Cardiac fibroblast (primary cell): ENCODE results near the gene PTPRT.
"Not testable (repeated sequence)": the region's sequence is repeated elsewhere in the genome, so short reads cannot be mapped to it uniquely, and the experiment has no call there.

ENCODE experiments used
- DNase-seq, 2 donors: peaks; one replicate each; pipeline versions ENCODE4 v3.0.0 to v3.0.0-alpha.2; 2010; ENCODE audit warnings: low read depth in 2 of 2
- H3K4me3 ChIP-seq, 2 donors: replicated peaks in 1 of 2; 1 replicate in 1 of 2; 2 replicates in 1 of 2; pipeline ENCODE4 v1.5.1; 2011; ENCODE audit warnings: low read depth in 2 of 2, low read length in 2 of 2, mild to moderate bottlenecking in 2 of 2, moderate library complexity in 1 of 2
- TF ChIP-seq, protein P1 (sequence below): IDR thresholded peaks from one replicate; pipeline ENCODE4 v1.5.1; 2011; ENCODE audit warnings: low read depth, mild to moderate bottlenecking, low read length, inconsistent platforms

PTPRT gene

DNA sequence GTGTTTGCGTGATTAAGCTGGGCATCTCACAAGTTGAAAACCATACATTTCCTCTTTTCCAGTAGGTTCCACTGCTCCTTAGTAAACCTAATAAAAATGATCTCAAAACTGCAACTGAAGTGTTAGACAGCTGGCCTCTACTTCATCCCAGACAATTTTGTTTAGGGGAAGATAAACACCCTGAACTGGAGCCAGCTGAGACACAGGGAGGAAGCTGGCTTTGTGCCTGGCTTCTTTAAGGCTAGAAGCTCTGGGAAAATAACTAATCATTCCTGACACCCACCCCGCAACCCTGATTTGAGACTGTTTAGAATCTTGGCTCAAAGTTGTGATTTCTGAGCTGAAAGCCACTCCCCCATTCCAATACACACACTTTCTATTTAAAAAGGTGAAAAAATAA is 11.6 kb downstream of the PTPRT start:
- H3K4me3 ChIP-seq: no peak overlapping the region
- TF ChIP-seq, protein P1, sequence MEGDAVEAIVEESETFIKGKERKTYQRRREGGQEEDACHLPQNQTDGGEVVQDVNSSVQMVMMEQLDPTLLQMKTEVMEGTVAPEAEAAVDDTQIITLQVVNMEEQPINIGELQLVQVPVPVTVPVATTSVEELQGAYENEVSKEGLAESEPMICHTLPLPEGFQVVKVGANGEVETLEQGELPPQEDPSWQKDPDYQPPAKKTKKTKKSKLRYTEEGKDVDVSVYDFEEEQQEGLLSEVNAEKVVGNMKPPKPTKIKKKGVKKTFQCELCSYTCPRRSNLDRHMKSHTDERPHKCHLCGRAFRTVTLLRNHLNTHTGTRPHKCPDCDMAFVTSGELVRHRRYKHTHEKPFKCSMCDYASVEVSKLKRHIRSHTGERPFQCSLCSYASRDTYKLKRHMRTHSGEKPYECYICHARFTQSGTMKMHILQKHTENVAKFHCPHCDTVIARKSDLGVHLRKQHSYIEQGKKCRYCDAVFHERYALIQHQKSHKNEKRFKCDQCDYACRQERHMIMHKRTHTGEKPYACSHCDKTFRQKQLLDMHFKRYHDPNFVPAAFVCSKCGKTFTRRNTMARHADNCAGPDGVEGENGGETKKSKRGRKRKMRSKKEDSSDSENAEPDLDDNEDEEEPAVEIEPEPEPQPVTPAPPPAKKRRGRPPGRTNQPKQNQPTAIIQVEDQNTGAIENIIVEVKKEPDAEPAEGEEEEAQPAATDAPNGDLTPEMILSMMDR: no peak
- DNase-seq: no peak

DNA sequence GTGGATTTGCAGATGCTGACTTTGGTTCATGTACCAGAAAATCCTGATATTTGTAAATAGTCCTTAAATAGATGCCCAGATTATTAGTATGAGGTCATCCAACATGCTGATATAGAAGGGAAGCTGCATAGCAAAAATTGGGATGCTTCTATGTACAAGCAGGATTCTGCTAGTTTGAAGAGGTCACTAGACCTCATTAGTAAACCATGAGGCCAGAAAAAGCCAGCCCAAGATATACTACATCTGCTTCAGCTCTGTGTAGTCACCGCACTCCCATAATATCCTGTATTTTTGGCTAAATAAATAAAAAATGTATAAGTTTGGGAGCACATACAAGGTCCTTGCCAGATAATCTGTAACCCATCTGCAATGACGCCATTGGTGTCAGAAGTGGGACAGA is 13.0 kb downstream of the PTPRT start:
- no peak overlapping the region for H3K4me3 ChIP-seq
- no peak for DNase-seq
- TF ChIP-seq, protein P1: no peak

DNA sequence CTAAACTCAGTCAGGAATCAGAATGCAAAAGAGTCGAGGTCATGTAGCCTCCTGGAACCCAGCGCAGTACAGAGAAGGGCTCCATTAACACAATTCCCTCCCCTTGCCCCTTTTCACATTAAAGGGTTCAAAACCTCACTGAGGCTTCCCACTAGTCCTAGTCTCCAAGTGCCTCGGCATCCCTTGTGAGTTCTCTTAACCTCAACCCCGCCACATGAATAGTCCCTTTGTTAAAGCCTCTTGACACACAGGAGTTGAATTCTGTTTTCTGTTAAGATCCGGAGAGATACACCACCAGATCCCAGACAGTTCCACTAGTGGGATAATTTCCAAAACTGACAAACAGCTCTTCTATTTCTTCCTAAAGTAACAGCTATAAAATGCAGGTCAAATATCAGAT is 17.8 kb downstream of the PTPRT start:
- H3K4me3 ChIP-seq: no peak overlapping the region
- no peak for DNase-seq
- TF ChIP-seq, protein P1: no peak

DNA sequence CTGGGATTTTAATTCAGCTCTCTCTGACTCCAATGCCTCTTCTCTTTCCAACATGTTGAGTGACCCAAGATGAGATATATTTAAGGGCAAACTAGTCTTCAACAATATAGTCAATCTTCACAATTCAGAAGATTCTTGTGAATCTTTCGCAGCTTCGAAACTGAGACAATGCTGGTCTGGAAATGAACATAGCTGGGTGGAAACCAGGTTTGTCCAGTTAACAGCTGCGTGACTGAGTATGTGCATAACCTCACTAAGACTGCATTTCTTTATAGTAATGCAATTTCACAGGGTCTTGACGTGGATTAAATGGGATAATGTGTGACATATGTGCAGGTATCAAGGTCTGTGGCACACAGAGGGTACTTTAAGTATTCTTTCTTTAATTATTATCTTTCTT is 18.9 kb downstream of the PTPRT start:
- DNase-seq: no peak

DNA sequence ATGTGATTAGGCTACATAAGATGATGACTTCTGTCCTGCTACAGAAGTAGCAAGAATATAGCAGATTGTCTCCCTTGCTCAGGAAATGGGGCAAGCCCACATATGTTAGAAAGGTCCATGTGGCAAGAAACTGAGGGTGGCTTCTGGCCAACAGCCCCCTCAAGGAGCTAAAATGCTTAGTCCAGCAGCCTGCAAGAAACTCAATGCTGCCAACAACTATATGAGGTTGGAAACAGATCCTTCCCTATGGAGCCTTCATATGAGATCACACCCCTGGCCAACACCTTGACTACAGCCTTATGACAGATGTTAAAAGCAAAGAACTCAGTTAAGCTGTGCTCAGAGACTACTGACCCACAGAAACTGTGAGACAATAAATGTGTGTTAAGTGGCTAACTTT is 22.1 kb downstream of the PTPRT start:
- TF ChIP-seq, protein P1: no peak
- no peak for DNase-seq

More for the DNA sequence above, 18.9 kb downstream of the PTPRT start:
- TF ChIP-seq, protein P1: no peak
- H3K4me3 ChIP-seq: no peak overlapping the region

DNA sequence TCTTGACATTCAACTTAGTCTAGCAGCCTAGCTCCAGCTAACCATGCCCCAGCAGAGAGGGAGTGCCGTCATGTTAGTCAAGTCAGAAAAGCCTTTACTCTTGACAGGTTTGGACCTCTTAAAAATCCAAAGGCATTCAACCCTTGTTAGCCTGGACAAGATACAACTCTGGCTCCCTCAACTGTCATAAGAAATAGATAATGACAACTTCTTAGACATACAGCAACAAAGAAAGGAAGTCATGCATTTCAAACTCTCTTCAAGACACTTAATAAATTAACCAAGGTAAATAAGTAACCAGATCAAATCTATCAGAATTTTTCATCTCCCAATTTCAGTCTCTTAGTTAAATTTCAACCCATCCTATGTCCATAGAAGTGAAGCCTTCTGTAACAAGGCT is 22.7 kb downstream of the PTPRT start:
- no peak overlapping the region for H3K4me3 ChIP-seq
- DNase-seq: no peak
- TF ChIP-seq, protein P1: no peak

More for the DNA sequence above, 22.1 kb downstream of the PTPRT start:
- no peak overlapping the region for H3K4me3 ChIP-seq

DNA sequence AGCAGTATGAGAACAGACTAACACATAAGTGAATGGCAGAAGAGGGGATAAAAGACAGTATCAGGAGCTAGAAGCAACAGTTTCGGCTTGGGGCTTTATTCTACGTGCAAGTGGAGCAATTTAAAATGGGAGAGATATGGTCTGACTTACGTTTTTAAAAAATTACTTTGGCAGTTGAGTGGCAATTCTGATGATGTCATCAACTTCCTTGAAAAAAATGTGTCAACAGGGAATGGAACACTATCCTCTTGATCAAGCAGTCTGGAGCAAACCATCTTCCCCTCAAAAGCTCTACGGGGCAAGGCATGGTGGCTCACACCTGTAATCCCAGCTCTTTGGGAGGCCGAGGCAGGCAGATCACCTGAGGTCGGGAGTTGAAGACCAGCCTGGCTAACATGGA is 24.1 kb downstream of the PTPRT start:
- no peak for DNase-seq
- H3K4me3 ChIP-seq: no peak overlapping the region
- TF ChIP-seq, protein P1: no peak

DNA sequence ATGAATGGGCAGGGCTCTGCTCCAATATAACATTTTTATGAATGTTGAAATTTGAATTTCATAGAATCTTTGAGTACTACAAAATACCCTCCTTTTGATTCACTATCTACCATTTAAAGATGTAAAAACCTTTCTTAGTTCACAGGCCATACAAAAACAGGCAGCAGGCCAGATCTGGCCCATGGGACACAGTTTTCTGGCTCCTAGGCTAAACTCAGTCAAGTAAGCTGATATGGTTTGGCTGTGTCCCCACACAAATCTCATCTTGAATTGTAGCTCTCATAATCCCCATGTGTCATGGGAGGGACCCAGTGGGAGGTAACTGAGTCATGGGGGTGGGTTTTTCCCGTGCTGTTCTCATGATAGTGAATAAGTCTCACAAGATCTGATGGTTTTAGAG is 25.0 kb downstream of the PTPRT start:
- not testable (repeated sequence) for H3K4me3 ChIP-seq, DNase-seq
